Neural cell (in vitro differentiated cells): ENCODE measurements around the gene BRI3. TPM values are rescaled to one million over a fixed set of nuclear protein-coding genes. Genes with fewer than 3 reads are reported as not detected.

Experiments
- H2AFZ ChIP-seq: fragments of 200-600, 300-800 bp; sonication (generic), shearing (Covaris generic); 2 replicates; pipeline ENCODE4 v1.6.0; 2014; ENCODE audit warnings: low read depth, mild to moderate bottlenecking, antibody characterized with exemption, low read length, moderate library complexity
- H3F3A ChIP-seq: fragments of 200-600 bp; shearing (Covaris generic); 2 replicates; pipeline ENCODE4 v1.6.1; 2016; ENCODE audit warnings: mild to moderate bottlenecking, moderate library complexity, mixed read lengths, antibody characterized with exemption, low read length; ENCODE audit not compliant: insufficient read depth, poor library complexity, severe bottlenecking
- H3K27ac ChIP-seq: fragments of 200-600, 300-800 bp; sonication (generic), shearing (Covaris generic); 2 replicates; pipeline ENCODE4 v1.5.1; 2014; ENCODE audit warnings: mild to moderate bottlenecking, low read length, moderate library complexity
- H3K27me3 ChIP-seq: fragments of 300-800, 200-600 bp; sonication (generic), shearing (Covaris generic); 2 replicates; pipeline ENCODE4 v1.6.0; 2014; ENCODE audit warnings: mild to moderate bottlenecking, low read depth, low read length, moderate library complexity; ENCODE audit not compliant: insufficient read depth
- H3K36me3 ChIP-seq: fragments of 300-800, 200-600 bp; sonication (generic), shearing (Covaris generic); 2 replicates; pipeline ENCODE4 v1.5.1; 2014; ENCODE audit warnings: mild to moderate bottlenecking, antibody characterized with exemption, low read length, moderate library complexity; ENCODE audit not compliant: insufficient read depth
- H3K4me2 ChIP-seq: fragments of 300-800, 200-600 bp; sonication (generic), shearing (Covaris generic); 2 replicates; pipeline ENCODE4 v1.6.0; 2014; ENCODE audit warnings: mild to moderate bottlenecking, low read length
- H3K4me3 ChIP-seq: fragments of 300-800, 200-600 bp; sonication (generic), shearing (Covaris generic); 2 replicates; pipeline ENCODE4 v1.5.1; 2014; ENCODE audit warnings: mild to moderate bottlenecking, low read length, moderate library complexity
- H3K79me2 ChIP-seq: fragments of 200-600 bp; shearing (Covaris generic); replicated peaks from 2 replicates; pipeline ENCODE4 v1.6.0; 2014; ENCODE audit warnings: mild to moderate bottlenecking, low read length, moderate library complexity; ENCODE audit not compliant: insufficient read depth
- H3K9ac ChIP-seq: fragments of 300-800, 200-600 bp; sonication (generic), shearing (Covaris generic); 2 replicates; pipeline ENCODE4 v1.6.1; 2016; ENCODE audit warnings: mild to moderate bottlenecking, low read length, mixed read lengths
- H3K9me2 ChIP-seq: fragments of 200-600 bp; shearing (Covaris generic); 2 replicates; pipeline ENCODE4 v1.6.1; 2016; ENCODE audit warnings: mild to moderate bottlenecking, low read length, mixed read lengths; ENCODE audit not compliant: insufficient read depth
- H3K9me3 ChIP-seq: fragments of 200-600, 300-800 bp; sonication (generic), shearing (Covaris generic); 2 replicates; pipeline ENCODE4 v1.6.1; 2016; ENCODE audit warnings: mild to moderate bottlenecking, mixed run types, low read length, moderate library complexity, mixed read lengths
- H4K20me1 ChIP-seq: fragments of 200-600 bp; shearing (Covaris generic); 2 replicates; pipeline ENCODE4 v1.6.1; 2016; ENCODE audit warnings: mild to moderate bottlenecking, mixed run types; ENCODE audit not compliant: insufficient read depth
- EP300 ChIP-seq: fragments of 450-650 bp; conservative IDR thresholded peaks from 2 replicates; pipeline ENCODE4 v1.6.1; 2014; ENCODE audit warnings: antibody characterized with exemption, mild to moderate bottlenecking, moderate library complexity; ENCODE audit not compliant: poor library complexity, severe bottlenecking
- EZH2 ChIP-seq: fragments of 200-600, 300-800 bp; shearing (Covaris generic), sonication (generic); IDR thresholded peaks from 2 replicates; pipeline ENCODE4 v1.6.1; 2014; ENCODE audit warnings: antibody characterized with exemption, low read length, borderline replicate concordance, mild to moderate bottlenecking; ENCODE audit not compliant: insufficient read depth, poor library complexity, severe bottlenecking
- MXI1 ChIP-seq: fragments of 450-650 bp; conservative IDR thresholded peaks from 2 replicates; pipeline ENCODE4 v1.6.1; 2014; ENCODE audit warnings: antibody characterized with exemption, mild to moderate bottlenecking; ENCODE audit not compliant: poor library complexity, severe bottlenecking
- POLR2AphosphoS5 ChIP-seq: IDR thresholded peaks from 2 replicates; pipeline ENCODE4 v1.6.1; 2012
- RAD21 ChIP-seq: fragments of 450-650 bp; conservative IDR thresholded peaks from 2 replicates; pipeline ENCODE4 v1.6.1; 2014; ENCODE audit warnings: antibody characterized with exemption, mild to moderate bottlenecking, moderate library complexity
- SMC3 ChIP-seq: fragments of 450-650 bp; conservative IDR thresholded peaks from 2 replicates; pipeline ENCODE4 v1.6.1; 2014; ENCODE audit warnings: antibody characterized with exemption, mild to moderate bottlenecking, moderate library complexity; ENCODE audit not compliant: poor library complexity
- TAF1 ChIP-seq: IDR thresholded peaks from 2 replicates; pipeline ENCODE4 v1.6.1; 2012; ENCODE audit warnings: low read depth
- polyA plus RNA-seq: library from polyadenylated mRNA; depleted of rRNA; stranded (reverse); fragments of >200 nt; gene quantifications from 2 replicates; pipeline ENCODE4 v1.2.3, GENCODE V29; 2014
- TF ChIP-seq, protein P1 (sequence below): IDR thresholded peaks from 2 replicates; pipeline ENCODE4 v1.6.1; 2012; ENCODE audit warnings: borderline replicate concordance
- TF ChIP-seq, protein P2 (sequence below): fragments of 450-650 bp; IDR thresholded peaks from 2 replicates; pipeline ENCODE4 v1.5.1; 2014; ENCODE audit warnings: antibody characterized with exemption, mild to moderate bottlenecking, moderate library complexity; ENCODE audit not compliant: poor library complexity, severe bottlenecking

BRI3 gene
- polyA plus RNA-seq, 1 donor from 2014 or later: 55.6 TPM

DNA sequence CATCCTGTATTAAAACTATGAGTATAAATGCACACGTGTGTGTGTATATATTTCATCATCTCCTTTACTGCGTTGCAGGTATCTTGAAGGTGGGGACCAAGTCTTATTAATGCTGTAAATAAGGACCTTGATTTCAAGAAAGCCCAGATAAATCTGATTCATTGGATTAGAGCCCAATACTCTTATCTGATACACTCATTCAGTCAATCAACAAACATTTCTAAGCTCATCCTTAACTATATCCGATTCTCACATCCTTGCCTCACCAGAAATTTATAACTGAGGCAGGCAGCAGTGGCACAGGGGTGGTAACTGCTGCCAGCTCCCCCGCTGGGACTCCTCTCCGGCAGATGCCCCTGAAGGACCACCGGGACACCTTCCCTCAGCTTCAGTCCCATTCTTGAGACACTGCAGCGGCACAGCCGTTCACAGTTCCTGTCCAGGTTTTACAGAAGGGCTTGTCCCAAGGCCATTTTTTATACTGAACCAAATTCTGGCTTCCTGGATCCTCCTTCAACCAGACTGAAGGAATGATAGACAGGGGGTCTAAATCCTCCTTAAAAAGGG is 54.0 kb downstream of the BRI3 start:
- H3K4me3 ChIP-seq: no peak overlapping the region
- H3K9ac ChIP-seq: no peak overlapping the region
- H3K36me3 ChIP-seq: no peaks in the 10 kb centered on the region
- H3K79me2 ChIP-seq: no peaks in the 10 kb centered on the region
- TF ChIP-seq, protein P1, sequence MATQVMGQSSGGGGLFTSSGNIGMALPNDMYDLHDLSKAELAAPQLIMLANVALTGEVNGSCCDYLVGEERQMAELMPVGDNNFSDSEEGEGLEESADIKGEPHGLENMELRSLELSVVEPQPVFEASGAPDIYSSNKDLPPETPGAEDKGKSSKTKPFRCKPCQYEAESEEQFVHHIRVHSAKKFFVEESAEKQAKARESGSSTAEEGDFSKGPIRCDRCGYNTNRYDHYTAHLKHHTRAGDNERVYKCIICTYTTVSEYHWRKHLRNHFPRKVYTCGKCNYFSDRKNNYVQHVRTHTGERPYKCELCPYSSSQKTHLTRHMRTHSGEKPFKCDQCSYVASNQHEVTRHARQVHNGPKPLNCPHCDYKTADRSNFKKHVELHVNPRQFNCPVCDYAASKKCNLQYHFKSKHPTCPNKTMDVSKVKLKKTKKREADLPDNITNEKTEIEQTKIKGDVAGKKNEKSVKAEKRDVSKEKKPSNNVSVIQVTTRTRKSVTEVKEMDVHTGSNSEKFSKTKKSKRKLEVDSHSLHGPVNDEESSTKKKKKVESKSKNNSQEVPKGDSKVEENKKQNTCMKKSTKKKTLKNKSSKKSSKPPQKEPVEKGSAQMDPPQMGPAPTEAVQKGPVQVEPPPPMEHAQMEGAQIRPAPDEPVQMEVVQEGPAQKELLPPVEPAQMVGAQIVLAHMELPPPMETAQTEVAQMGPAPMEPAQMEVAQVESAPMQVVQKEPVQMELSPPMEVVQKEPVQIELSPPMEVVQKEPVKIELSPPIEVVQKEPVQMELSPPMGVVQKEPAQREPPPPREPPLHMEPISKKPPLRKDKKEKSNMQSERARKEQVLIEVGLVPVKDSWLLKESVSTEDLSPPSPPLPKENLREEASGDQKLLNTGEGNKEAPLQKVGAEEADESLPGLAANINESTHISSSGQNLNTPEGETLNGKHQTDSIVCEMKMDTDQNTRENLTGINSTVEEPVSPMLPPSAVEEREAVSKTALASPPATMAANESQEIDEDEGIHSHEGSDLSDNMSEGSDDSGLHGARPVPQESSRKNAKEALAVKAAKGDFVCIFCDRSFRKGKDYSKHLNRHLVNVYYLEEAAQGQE: no peak
- TF ChIP-seq EZH2 (no peak), SMC3 (no peak), EP300 (no peak), POLR2AphosphoS5 (no peak), TAF1 (no peak), RAD21 (no peak), MXI1 (no peak)
- TF ChIP-seq, protein P2, sequence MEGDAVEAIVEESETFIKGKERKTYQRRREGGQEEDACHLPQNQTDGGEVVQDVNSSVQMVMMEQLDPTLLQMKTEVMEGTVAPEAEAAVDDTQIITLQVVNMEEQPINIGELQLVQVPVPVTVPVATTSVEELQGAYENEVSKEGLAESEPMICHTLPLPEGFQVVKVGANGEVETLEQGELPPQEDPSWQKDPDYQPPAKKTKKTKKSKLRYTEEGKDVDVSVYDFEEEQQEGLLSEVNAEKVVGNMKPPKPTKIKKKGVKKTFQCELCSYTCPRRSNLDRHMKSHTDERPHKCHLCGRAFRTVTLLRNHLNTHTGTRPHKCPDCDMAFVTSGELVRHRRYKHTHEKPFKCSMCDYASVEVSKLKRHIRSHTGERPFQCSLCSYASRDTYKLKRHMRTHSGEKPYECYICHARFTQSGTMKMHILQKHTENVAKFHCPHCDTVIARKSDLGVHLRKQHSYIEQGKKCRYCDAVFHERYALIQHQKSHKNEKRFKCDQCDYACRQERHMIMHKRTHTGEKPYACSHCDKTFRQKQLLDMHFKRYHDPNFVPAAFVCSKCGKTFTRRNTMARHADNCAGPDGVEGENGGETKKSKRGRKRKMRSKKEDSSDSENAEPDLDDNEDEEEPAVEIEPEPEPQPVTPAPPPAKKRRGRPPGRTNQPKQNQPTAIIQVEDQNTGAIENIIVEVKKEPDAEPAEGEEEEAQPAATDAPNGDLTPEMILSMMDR: no peak
- no peaks in the 10 kb centered on the region for H3K9me2 ChIP-seq
- no peaks in the 10 kb centered on the region for H4K20me1 ChIP-seq
- H3K27me3 ChIP-seq: no peaks in the 10 kb centered on the region
- no peak overlapping the region for H2AFZ ChIP-seq
- H3K9me3 ChIP-seq: no peaks in the 10 kb centered on the region
- no peaks in the 10 kb centered on the region for H3F3A ChIP-seq
- no peak overlapping the region for H3K27ac ChIP-seq
- no peak overlapping the region for H3K4me2 ChIP-seq

DNA sequence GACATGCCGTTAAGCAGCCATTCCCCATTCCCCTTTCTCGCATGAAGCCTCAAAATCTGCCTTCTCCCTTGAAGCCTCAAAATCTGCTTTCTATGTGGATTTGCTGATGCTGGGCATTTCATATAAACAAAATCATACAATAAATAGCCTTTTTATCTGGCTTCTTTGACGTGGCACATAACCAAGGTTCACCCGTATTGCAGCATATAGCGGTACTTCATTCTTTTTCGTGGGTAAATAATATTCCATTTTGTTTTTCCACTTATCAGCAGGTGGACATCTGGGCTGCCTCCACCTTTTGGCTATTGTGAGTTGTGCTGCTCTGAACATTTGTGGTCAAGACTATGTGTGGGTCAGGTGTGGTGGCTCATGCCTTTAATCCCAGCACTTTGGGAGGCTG is 57.0 kb downstream of the BRI3 start:
- H3K4me3 ChIP-seq: no peak overlapping the region
- H3K9me3 ChIP-seq: no peaks in the 10 kb centered on the region
- H3K27ac ChIP-seq: no peak overlapping the region
- no peaks in the 10 kb centered on the region for H3K79me2 ChIP-seq
- TF ChIP-seq EZH2: no peak
- TF ChIP-seq POLR2AphosphoS5: no peak
- TF ChIP-seq TAF1: no peak
- no peak for TF ChIP-seq RAD21
- TF ChIP-seq, protein P2: no peak
- TF ChIP-seq, protein P1: no peak
- TF ChIP-seq MXI1: no peak
- TF ChIP-seq SMC3: no peak
- no peak for TF ChIP-seq EP300
- H4K20me1 ChIP-seq: no peaks in the 10 kb centered on the region
- H2AFZ ChIP-seq: no peak overlapping the region
- H3K36me3 ChIP-seq: no peaks in the 10 kb centered on the region
- H3F3A ChIP-seq: no peaks in the 10 kb centered on the region
- H3K9ac ChIP-seq: no peak overlapping the region
- no peaks in the 10 kb centered on the region for H3K27me3 ChIP-seq
- no peak overlapping the region for H3K4me2 ChIP-seq
- no peaks in the 10 kb centered on the region for H3K9me2 ChIP-seq
